Measurements from ENCODE around the gene PRAC2.

PRAC2 gene

GRCh38 chr17:48753794-48754499, 31.0 kb downstream of the PRAC2 start:
- Histone ChIP-seq H4K8ac (ENCODE audit: low read depth, low read length) (no peak overlapping the region), H2BK15ac (ENCODE audit: low read length) (no peak overlapping the region), H4K91ac (ENCODE audit: low read depth, low read length, poor library complexity) (no peak overlapping the region), H3K4me3 (ENCODE audit: low read length in 2 of 2) (no peak overlapping the region), H3K4me2 (ENCODE audit: insufficient read depth, low read length, poor library complexity, severe bottlenecking) (no peak overlapping the region), H3K14ac (ENCODE audit: low read length) (no peak overlapping the region), H3K27ac (replicated peaks; ENCODE audit: low read length) (no peak overlapping the region), H3K4me1 (ENCODE audit: control insufficient read depth in 2 of 2, insufficient read depth in 1 of 2, low read depth in 1 of 2, low read length in 2 of 2) (no peaks in the 10 kb centered on the region), H2AFZ (ENCODE audit: low read length) (no peak overlapping the region), H3K23ac (ENCODE audit: low read depth, low read length, poor library complexity) (no peak overlapping the region), H3K9me3 (replicated peaks in 1 of 2; ENCODE audit: control insufficient read depth in 2 of 2, insufficient read depth in 1 of 2, low read depth in 1 of 2, low read length in 2 of 2) (peaks cover 2 to 3% of the 10 kb centered on the region in 2 donors), H3K9ac (ENCODE audit: low read depth, low read length, poor library complexity) (no peak overlapping the region), H2BK5ac (ENCODE audit: low read length) (no peak overlapping the region), H2BK120ac (ENCODE audit: low read depth, low read length) (no peak overlapping the region), H2BK12ac (ENCODE audit: low read length) (no peak overlapping the region), H3K27me3 (ENCODE audit: control insufficient read depth in 3 of 3, insufficient read depth in 3 of 3, low read depth in 1 of 3, low read length in 3 of 3) (peaks cover 44 to 96% (median 93%) of the 10 kb centered on the region in 3 experiments), H3K36me3 (replicated peaks in 1 of 2; ENCODE audit: control insufficient read depth in 2 of 2, insufficient read depth in 2 of 2, low read length in 2 of 2) (no peaks in the 10 kb centered on the region), H3K79me1 (ENCODE audit: low read depth, low read length) (no peaks in the 10 kb centered on the region), H2AK5ac (ENCODE audit: low read depth, low read length) (no peak overlapping the region), H3K4ac (ENCODE audit: low read length) (no peak overlapping the region), H3K18ac (ENCODE audit: low read length) (no peak overlapping the region)
- no CpG with 5 or more reads among the region's 22 CpGs for WGBS, 2 donors (ENCODE audit: extremely low coverage in 2 of 2, insufficient read length in 2 of 2, insufficient replicate concordance in 1 of 2)
- DNase-seq (ENCODE audit: low spot score) = no peak

DNA sequence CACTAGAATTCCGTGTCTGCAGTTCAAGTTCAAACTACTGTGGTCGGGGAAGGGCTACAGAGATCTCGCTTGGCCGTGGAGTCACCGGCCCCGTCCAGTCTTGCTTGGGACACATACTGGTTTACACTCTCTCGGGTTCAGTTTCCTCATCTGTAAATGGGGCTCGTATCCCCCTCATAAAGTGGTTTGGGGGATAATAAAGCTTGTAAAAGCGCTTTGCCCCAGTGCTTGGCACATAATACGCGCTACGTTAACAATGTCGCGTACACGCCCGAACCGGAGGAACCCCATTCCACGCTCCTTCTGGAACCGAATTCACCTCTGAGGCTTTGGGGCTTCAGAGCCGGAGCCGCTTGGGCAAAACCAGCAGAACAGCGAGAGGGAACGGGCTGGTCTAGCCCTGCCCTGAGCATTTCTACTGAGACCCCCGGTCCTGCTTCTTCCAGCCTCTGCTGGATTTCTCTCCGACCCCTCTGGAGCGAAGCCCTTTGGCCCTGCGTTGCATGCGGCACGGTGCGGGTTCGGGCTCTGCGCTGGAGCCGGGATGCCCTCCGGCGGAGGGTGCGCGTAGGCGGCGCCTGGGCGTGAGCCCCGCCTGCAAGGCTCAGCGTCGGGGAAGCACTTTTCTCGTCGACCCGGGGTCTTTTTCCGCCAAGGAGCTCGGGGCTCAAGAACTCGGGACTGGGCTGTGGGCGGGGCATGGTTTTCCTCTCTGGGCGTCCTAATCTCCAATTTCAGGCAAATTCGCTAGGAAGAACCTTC, 31.7 kb downstream of the PRAC2 start:
- H3K4ac ChIP-seq (ENCODE audit: low read length) = no peak overlapping the region
- H2BK15ac ChIP-seq (ENCODE audit: low read length) = no peak overlapping the region
- no peak overlapping the region for H2BK12ac ChIP-seq (ENCODE audit: low read length)
- H4K8ac ChIP-seq (ENCODE audit: low read depth, low read length) = no peak overlapping the region
- peaks cover 0 to 2% of the 10 kb centered on the region in 2 donors for H3K9me3 ChIP-seq (replicated peaks in 1 of 2; ENCODE audit: control insufficient read depth in 2 of 2, insufficient read depth in 1 of 2, low read depth in 1 of 2, low read length in 2 of 2)
- H3K27ac ChIP-seq (replicated peaks; ENCODE audit: low read length) = no peak overlapping the region
- no peaks in the 10 kb centered on the region for H3K36me3 ChIP-seq (replicated peaks in 1 of 2; ENCODE audit: control insufficient read depth in 2 of 2, insufficient read depth in 2 of 2, low read length in 2 of 2)
- no peak overlapping the region for H2BK5ac ChIP-seq (ENCODE audit: low read length)
- H4K91ac ChIP-seq (ENCODE audit: low read depth, low read length, poor library complexity) = no peak overlapping the region
- H3K14ac ChIP-seq (ENCODE audit: low read length) = no peak overlapping the region
- H3K27me3 ChIP-seq (ENCODE audit: control insufficient read depth in 3 of 3, insufficient read depth in 3 of 3, low read depth in 1 of 3, low read length in 3 of 3) = peaks cover 40 to 95% (median 91%) of the 10 kb centered on the region in 3 experiments
- no peak overlapping the region for H3K23ac ChIP-seq (ENCODE audit: low read depth, low read length, poor library complexity)
- DNase-seq (ENCODE audit: low spot score) = no peak
- no peaks in the 10 kb centered on the region for H3K79me1 ChIP-seq (ENCODE audit: low read depth, low read length)
- H2AFZ ChIP-seq (ENCODE audit: low read length) = peak overlapping the region; percentile 53
- no peak overlapping the region for H3K9ac ChIP-seq (ENCODE audit: low read depth, low read length, poor library complexity)
- H3K18ac ChIP-seq (ENCODE audit: low read length) = no peak overlapping the region
- no peak overlapping the region for H3K4me2 ChIP-seq (ENCODE audit: insufficient read depth, low read length, poor library complexity, severe bottlenecking)
- H2AK5ac ChIP-seq (ENCODE audit: low read depth, low read length) = no peak overlapping the region
- H2BK120ac ChIP-seq (ENCODE audit: low read depth, low read length) = no peak overlapping the region
- H3K4me3 ChIP-seq (ENCODE audit: low read length in 2 of 2) = no peak overlapping the region
- no peaks in the 10 kb centered on the region for H3K4me1 ChIP-seq (ENCODE audit: control insufficient read depth in 2 of 2, insufficient read depth in 1 of 2, low read depth in 1 of 2, low read length in 2 of 2)
- WGBS, 2 donors (ENCODE audit: extremely low coverage in 2 of 2, insufficient read length in 2 of 2, insufficient replicate concordance in 1 of 2) = no CpG with 5 or more reads among the region's 52 CpGs

GRCh38 chr17:48755356-48755755, 32.4 kb downstream of the PRAC2 start:
- Histone ChIP-seq H3K79me1 (ENCODE audit: low read depth, low read length) (no peaks in the 10 kb centered on the region), H2BK5ac (ENCODE audit: low read length) (no peak overlapping the region), H2BK12ac (ENCODE audit: low read length) (no peak overlapping the region), H3K23ac (ENCODE audit: low read depth, low read length, poor library complexity) (no peak overlapping the region), H3K14ac (ENCODE audit: low read length) (no peak overlapping the region), H3K9ac (ENCODE audit: low read depth, low read length, poor library complexity) (no peak overlapping the region), H3K36me3 (replicated peaks in 1 of 2; ENCODE audit: control insufficient read depth in 2 of 2, insufficient read depth in 2 of 2, low read length in 2 of 2) (no peaks in the 10 kb centered on the region), H3K27ac (replicated peaks; ENCODE audit: low read length) (no peak overlapping the region), H2AK5ac (ENCODE audit: low read depth, low read length) (no peak overlapping the region), H3K4ac (ENCODE audit: low read length) (no peak overlapping the region), H3K4me3 (ENCODE audit: low read length in 2 of 2) (no peak overlapping the region), H3K9me3 (replicated peaks in 1 of 2; ENCODE audit: control insufficient read depth in 2 of 2, insufficient read depth in 1 of 2, low read depth in 1 of 2, low read length in 2 of 2) (peaks cover 0 to 2% of the 10 kb centered on the region in 2 donors), H2AFZ (ENCODE audit: low read length) (peak overlapping the region; percentile 53), H3K4me2 (ENCODE audit: insufficient read depth, low read length, poor library complexity, severe bottlenecking) (no peak overlapping the region), H3K4me1 (ENCODE audit: control insufficient read depth in 2 of 2, insufficient read depth in 1 of 2, low read depth in 1 of 2, low read length in 2 of 2) (no peaks in the 10 kb centered on the region), H4K8ac (ENCODE audit: low read depth, low read length) (no peak overlapping the region), H3K18ac (ENCODE audit: low read length) (no peak overlapping the region), H4K91ac (ENCODE audit: low read depth, low read length, poor library complexity) (no peak overlapping the region), H3K27me3 (ENCODE audit: control insufficient read depth in 3 of 3, insufficient read depth in 3 of 3, low read depth in 1 of 3, low read length in 3 of 3) (peaks cover 36 to 90% (median 85%) of the 10 kb centered on the region in 3 experiments), H2BK120ac (ENCODE audit: low read depth, low read length) (no peak overlapping the region), H2BK15ac (ENCODE audit: low read length) (no peak overlapping the region)
- no peak for DNase-seq (ENCODE audit: low spot score)
- WGBS, 2 donors (ENCODE audit: extremely low coverage in 2 of 2, insufficient read length in 2 of 2, insufficient replicate concordance in 1 of 2) = no CpG with 5 or more reads among the region's 8 CpGs

DNA sequence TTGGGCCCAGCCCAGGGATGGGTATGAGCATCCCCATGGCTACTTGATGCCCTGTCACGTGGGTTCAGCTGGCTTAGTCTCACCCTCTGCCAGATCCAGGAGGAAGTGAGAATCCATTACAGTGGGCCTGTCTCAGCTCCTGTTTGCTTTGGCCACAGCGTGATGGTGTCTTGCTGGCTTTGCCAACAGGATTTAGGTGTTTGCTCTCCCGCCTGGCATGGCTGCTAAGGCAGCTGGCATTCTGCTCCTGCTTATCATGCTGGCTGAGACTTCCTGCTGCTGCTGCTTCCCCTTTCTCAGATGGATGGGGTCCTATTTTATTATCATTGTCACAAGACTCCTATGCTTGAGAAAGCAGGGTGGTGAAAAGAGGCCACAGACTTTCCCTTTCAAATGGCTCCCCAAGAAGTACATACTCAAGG, 33.9 kb downstream of the PRAC2 start:
- no peak overlapping the region for H2BK15ac ChIP-seq (ENCODE audit: low read length)
- H2BK5ac ChIP-seq (ENCODE audit: low read length) = no peak overlapping the region
- H3K14ac ChIP-seq (ENCODE audit: low read length) = peak overlapping the region; percentile 49
- H2BK120ac ChIP-seq (ENCODE audit: low read depth, low read length) = no peak overlapping the region
- no peak overlapping the region for H3K4me3 ChIP-seq (ENCODE audit: low read length in 2 of 2)
- no peak overlapping the region for H3K4me2 ChIP-seq (ENCODE audit: insufficient read depth, low read length, poor library complexity, severe bottlenecking)
- DNase-seq (ENCODE audit: low spot score) = no peak
- H3K36me3 ChIP-seq (replicated peaks in 1 of 2; ENCODE audit: control insufficient read depth in 2 of 2, insufficient read depth in 2 of 2, low read length in 2 of 2) = no peaks in the 10 kb centered on the region
- no peaks in the 10 kb centered on the region for H3K4me1 ChIP-seq (ENCODE audit: control insufficient read depth in 2 of 2, insufficient read depth in 1 of 2, low read depth in 1 of 2, low read length in 2 of 2)
- H3K9me3 ChIP-seq (replicated peaks in 1 of 2; ENCODE audit: control insufficient read depth in 2 of 2, insufficient read depth in 1 of 2, low read depth in 1 of 2, low read length in 2 of 2) = peaks cover 0 to 2% of the 10 kb centered on the region in 2 donors
- WGBS, 2 donors (ENCODE audit: extremely low coverage in 2 of 2, insufficient read length in 2 of 2, insufficient replicate concordance in 1 of 2) = no CpG with 5 or more reads among the region's 3 CpGs
- no peak overlapping the region for H2BK12ac ChIP-seq (ENCODE audit: low read length)
- H3K9ac ChIP-seq (ENCODE audit: low read depth, low read length, poor library complexity) = no peak overlapping the region
- H2AFZ ChIP-seq (ENCODE audit: low read length) = no peak overlapping the region
- H3K4ac ChIP-seq (ENCODE audit: low read length) = no peak overlapping the region
- H3K18ac ChIP-seq (ENCODE audit: low read length) = no peak overlapping the region
- H2AK5ac ChIP-seq (ENCODE audit: low read depth, low read length) = no peak overlapping the region
- no peak overlapping the region for H3K23ac ChIP-seq (ENCODE audit: low read depth, low read length, poor library complexity)
- no peaks in the 10 kb centered on the region for H3K79me1 ChIP-seq (ENCODE audit: low read depth, low read length)
- H4K91ac ChIP-seq (ENCODE audit: low read depth, low read length, poor library complexity) = no peak overlapping the region
- H3K27me3 ChIP-seq (ENCODE audit: control insufficient read depth in 3 of 3, insufficient read depth in 3 of 3, low read depth in 1 of 3, low read length in 3 of 3) = peaks cover 30 to 88% (median 77%) of the 10 kb centered on the region in 3 experiments
- no peak overlapping the region for H3K27ac ChIP-seq (replicated peaks; ENCODE audit: low read length)
- no peak overlapping the region for H4K8ac ChIP-seq (ENCODE audit: low read depth, low read length)
